ENCODE results near the gene EPB41L5.
"Not testable (repeated sequence)": the region's sequence is repeated elsewhere in the genome, so short reads cannot be mapped to it uniquely, and the experiment has no call there.

EPB41L5 gene

GRCh38 chr2:120111193-120111592, 98.3 kb downstream of the EPB41L5 start:
- Histone ChIP-seq H3K36me3 (ENCODE audit: control insufficient read depth, insufficient read depth, low read length) (no peaks in the 10 kb centered on the region), H3K27me3 (replicated peaks; ENCODE audit: control insufficient read depth, insufficient read depth, low read length) (no peaks in the 10 kb centered on the region), H3K4me3 (replicated peaks; ENCODE audit: low read depth, low read length) (no peak overlapping the region)
- no peak for DNase-seq (ENCODE audit: extremely low read depth, insufficient read length)
- TF ChIP-seq CTCF (IDR thresholded peaks at IDR 0.05; ENCODE audit: insufficient read depth, low read length, poor library complexity, severe bottlenecking): no peak

GRCh38 chr2:120118018-120118417, 105.1 kb downstream of the EPB41L5 start:
- Histone ChIP-seq H3K36me3 (ENCODE audit: control insufficient read depth, insufficient read depth, low read length) (no peaks in the 10 kb centered on the region), H3K27me3 (replicated peaks; ENCODE audit: control insufficient read depth, insufficient read depth, low read length) (no peaks in the 10 kb centered on the region), H3K4me3 (replicated peaks; ENCODE audit: low read depth, low read length) (no peak overlapping the region)
- no peak for DNase-seq (ENCODE audit: extremely low read depth, insufficient read length)
- no peak for TF ChIP-seq CTCF (IDR thresholded peaks at IDR 0.05; ENCODE audit: insufficient read depth, low read length, poor library complexity, severe bottlenecking)

- Histone ChIP-seq H3K36me3 (ENCODE audit: control insufficient read depth, insufficient read depth, low read length) (no peaks in the 10 kb centered on the region), H3K4me3 (replicated peaks; ENCODE audit: low read depth, low read length) (no peak overlapping the region), H3K27me3 (replicated peaks; ENCODE audit: control insufficient read depth, insufficient read depth, low read length) (no peaks in the 10 kb centered on the region)
- no peak for DNase-seq (ENCODE audit: extremely low read depth, insufficient read length)
- TF ChIP-seq CTCF (IDR thresholded peaks at IDR 0.05; ENCODE audit: insufficient read depth, low read length, poor library complexity, severe bottlenecking): no peak
Measured at GRCh38 chr2:120118471-120118870, 105.6 kb downstream of the EPB41L5 start.

GRCh38 chr2:120121337-120121736, 108.5 kb downstream of the EPB41L5 start:
- DNase-seq (ENCODE audit: extremely low read depth, insufficient read length); H3K4me3 ChIP-seq (replicated peaks; ENCODE audit: low read depth, low read length); H3K27me3 ChIP-seq (replicated peaks; ENCODE audit: control insufficient read depth, insufficient read depth, low read length); H3K36me3 ChIP-seq (ENCODE audit: control insufficient read depth, insufficient read depth, low read length): not testable (repeated sequence)

- no peak overlapping the region for H3K4me3 ChIP-seq (replicated peaks; ENCODE audit: low read depth, low read length)
- no peak for TF ChIP-seq CTCF (IDR thresholded peaks at IDR 0.05; ENCODE audit: insufficient read depth, low read length, poor library complexity, severe bottlenecking)
- H3K36me3 ChIP-seq (ENCODE audit: control insufficient read depth, insufficient read depth, low read length): no peaks in the 10 kb centered on the region
- no peak for DNase-seq (ENCODE audit: extremely low read depth, insufficient read length)
- no peaks in the 10 kb centered on the region for H3K27me3 ChIP-seq (replicated peaks; ENCODE audit: control insufficient read depth, insufficient read depth, low read length)
Measured at GRCh38 chr2:120123090-120123489, 110.2 kb downstream of the EPB41L5 start.

GRCh38 chr2:120125195-120125594, 112.3 kb downstream of the EPB41L5 start:
- TF ChIP-seq CTCF (IDR thresholded peaks at IDR 0.05; ENCODE audit: insufficient read depth, low read length, poor library complexity, severe bottlenecking): no peak
- Histone ChIP-seq H3K27me3 (replicated peaks; ENCODE audit: control insufficient read depth, insufficient read depth, low read length) (no peaks in the 10 kb centered on the region), H3K4me3 (replicated peaks; ENCODE audit: low read depth, low read length) (no peak overlapping the region), H3K36me3 (ENCODE audit: control insufficient read depth, insufficient read depth, low read length) (no peaks in the 10 kb centered on the region)
- no peak for DNase-seq (ENCODE audit: extremely low read depth, insufficient read length)
